Superior temporal gyrus (tissue), 1 donor: ENCODE results near the gene NUP93.

Experiments
- DNase-seq: peaks from one replicate; pipeline ENCODE4 v3.0.0-alpha.2; 2016; ENCODE audit errors: extremely low spot score

The NUP93 gene

DNA sequence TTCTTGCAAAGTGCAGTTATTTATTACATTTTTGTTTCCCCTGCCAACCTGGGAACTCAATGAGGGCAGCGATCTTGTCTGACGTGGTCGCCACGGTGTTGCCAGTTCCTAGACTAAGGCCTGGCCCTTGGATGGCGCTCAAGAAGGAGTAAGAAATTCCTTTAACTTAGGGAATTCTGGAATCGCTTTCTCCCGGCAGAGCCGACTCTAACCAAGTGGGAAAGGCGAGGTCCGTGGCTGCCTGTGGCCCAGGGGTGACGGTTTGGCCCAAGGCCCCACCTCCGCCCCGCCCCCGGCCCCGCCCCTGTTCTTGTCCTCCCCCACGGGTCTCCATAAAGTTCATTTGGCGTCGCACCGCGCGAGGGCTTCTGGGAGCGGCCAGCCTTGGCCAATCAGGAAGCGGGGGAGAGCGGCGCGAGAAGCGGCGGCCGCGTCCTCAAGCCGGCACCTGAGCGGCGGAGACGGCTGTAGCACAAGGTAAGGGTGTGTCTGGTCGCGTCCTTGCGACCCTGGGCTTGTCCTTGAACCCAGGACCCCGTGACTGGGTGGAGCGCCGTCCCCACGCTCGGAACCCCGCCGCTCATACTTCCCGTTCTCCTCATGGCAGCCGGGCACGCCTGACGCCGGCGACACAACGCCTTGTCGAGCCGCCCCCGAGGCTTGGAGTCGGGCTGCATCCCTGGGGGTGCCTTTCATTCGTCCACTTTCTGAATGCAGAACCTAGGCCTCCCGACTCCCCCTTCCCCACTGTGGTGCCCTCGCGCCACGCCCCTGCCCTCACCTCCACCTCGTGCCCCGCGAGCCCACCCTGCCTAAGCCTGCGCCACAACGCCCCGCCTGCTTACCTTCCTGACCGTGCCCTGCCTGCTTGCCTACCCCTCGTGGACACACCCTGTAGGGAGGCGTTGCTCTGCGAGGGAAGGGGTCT is at the start of gene NUP93:
NUP93 (plus strand) TSS at position 395 of the 928 bp plus-strand sequence. CDS start 18,119 bp downstream, outside the sequence.
- DNase-seq, result peak; percentile 94

DNA sequence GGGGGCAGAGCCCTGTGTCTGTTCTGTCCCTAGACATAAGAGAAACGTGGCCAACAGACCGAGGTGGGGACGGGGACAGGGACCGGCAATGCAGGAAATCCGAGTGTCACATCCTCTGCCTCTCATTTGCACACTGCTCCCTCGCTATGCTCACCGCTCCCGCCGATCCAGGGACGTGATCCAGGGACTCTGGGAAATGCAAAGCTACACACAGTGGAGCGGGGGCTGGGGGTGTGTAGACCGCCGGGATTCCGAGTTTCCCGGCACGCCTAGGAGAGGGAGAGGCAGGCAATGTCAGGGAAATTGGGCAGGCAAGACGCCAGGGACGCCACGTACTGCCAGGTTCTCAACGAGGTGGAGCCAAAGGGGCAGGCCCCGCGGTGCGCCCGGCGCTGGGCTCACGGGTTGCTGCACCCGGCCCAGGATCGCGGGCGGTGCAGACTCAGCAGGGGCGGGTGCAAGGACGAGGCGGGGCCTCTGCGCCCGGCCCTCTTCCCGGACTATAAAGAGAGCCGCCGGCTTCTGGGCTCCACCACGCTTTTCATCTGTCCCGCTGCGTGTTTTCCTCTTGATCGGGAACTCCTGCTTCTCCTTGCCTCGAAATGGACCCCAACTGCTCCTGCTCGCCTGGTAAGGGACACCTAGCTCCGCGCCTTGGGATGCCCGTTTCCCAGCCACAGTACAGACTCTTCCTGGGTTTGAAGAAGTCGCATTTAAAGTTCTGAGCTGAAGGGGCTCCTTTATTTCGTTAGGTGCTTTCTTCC is 47.8 kb upstream of the NUP93 start, which contains the start of gene MT1X:
MT1X (plus strand) TSS at position 532 of the 764 bp plus-strand sequence; CDS start at position 603, 71 bp downstream.
- peak; percentile 89 for DNase-seq

DNA sequence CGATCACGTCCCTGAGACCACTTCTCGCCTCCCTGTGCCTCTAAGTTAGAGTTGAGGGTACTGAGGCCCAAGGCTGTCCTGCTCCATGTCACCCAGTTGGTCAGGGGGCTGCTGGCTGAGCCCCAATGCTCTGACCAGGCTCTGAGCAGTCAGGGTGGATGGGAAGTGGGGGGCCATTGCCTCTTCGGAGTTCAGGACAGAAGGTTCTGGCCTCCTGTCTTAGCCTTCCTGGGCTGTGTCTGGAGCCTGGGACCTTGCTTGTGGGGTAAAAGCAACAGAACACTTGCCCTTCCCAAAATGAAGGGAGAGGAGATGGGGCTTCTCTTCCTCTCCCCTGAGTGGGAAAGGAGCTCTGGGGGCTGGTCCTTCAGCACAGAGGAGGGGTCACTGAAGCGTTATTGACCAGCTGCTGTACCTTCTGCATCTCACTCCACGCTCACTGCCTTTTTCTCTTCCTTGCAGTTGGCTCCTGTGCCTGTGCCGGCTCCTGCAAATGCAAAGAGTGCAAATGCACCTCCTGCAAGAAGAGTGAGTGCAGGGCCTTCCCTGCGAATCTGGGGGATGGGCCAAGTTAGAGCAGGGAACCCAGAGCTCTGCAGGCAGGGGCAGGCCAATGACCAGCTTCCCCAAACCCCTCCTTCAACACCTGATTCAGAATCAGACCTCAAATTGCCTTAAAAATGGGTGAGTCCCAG is 47.1 kb upstream of the NUP93 start:
- no peak for DNase-seq

DNA sequence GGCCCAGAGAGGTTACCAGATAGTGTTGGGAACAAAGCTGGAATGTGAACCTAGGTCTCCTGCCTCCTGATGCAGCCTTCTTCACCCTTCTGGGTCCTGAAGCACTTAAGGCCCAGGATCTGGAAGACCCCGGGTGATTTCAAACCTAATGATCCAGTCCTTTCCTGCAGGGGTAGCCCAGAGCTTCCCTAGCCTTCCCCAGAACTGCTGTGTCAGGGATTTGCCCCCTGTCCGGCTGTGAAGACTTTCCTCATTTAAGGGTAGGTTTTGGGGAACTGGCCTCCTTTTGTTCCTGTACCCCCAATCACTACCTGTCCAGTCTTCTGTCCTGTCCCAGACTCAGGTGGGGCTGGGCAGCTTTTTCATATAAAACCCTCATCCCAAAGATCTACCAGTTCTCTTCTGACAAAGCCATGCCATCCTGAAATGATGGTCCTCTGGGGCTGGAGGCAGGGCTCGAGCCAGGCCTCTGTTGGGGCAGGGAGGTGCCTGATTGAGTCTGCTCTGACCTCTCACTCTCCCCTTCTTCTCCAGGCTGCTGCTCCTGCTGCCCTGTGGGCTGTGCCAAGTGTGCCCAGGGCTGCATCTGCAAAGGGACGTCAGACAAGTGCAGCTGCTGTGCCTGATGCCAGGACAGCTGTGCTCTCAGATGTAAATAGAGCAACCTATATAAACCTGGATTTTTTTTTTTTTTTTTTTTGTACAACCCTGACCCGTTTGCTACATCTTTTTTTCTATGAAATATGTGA is 46.3 kb upstream of the NUP93 start:
- DNase-seq, result no peak

DNA sequence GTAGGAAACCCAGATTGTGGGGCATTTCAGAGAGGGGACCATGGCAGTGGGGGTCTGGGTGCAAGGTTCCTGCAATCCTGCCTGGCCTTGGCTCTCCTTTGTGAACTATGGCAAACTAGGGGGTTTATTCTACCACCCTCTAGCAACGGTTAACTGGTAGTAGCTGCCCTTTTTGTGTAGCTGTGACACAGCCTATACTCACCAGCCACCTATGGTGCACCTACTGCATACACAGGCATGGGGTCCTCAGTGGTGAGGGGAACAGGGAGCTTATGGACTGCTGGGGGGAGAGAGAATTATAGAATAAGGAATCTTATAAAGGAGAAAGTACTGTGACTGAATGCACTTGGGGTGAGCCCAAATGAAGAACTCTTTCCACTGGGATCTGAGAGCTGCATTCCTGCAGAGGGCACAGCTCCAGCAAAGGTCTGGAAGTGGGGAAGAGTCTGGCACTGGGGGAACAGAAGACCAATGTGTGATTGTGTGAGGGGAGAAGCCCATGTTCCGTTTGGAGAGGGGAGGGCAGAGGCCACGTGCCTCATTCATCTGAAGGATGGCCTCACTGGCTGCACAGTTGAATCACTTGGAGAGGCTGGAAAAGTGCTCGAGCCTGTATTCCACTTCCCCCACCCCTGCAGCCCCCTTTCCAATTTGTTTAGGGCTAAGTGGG is 45.5 kb upstream of the NUP93 start:
- DNase-seq, result no peak

DNA sequence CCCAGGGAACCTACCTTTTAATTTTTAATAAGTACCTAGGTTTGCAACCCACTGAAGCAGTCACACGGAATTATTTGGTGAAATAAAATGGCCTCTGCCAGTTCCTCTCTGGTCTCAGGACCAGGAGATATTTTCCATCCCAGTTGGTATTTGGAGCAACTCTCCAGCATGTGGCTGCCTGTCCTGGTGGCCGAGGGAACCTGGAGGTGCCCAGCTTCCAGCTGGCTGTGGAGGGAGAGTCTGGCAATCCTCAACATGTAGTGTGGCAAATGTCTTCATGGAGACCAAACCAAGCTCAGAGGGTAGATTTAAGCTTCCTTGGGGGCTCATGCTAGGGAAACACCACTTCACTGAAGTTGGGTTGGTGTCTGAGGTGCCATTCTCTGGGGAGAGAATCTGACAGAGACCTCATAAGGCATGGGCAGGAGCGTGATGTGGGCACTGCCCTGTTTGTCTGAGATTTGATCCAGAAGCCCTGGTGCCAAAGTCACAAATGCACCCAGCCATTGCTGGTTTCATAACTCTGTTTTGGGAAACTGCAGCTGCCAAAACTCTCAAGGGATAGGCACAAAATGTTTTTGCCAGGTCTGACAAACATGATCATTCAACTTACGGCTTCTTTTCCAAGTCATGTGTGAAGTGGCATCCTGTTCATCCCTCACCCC is 44.9 kb upstream of the NUP93 start:
- DNase-seq, result no peak

DNA sequence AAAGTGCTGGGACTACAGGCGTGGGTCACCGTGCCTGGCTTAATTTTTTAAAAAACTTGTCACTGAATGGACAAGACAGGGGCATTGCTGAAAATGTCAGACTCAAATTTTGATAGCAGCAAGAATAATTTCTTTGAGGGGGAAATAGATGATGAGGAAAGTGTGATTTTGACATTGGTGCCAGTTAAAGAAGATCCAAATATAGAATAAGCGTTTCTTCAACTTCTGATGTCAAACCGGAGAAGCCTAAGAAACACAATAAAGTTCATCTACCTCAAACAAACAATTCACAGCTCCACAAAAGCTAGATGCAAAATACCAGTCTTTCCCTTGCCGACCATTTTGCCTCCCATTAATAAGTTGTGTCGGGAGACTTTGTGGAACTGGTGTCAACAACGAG is 43.2 kb upstream of the NUP93 start:
- DNase-seq, result no peak

DNA sequence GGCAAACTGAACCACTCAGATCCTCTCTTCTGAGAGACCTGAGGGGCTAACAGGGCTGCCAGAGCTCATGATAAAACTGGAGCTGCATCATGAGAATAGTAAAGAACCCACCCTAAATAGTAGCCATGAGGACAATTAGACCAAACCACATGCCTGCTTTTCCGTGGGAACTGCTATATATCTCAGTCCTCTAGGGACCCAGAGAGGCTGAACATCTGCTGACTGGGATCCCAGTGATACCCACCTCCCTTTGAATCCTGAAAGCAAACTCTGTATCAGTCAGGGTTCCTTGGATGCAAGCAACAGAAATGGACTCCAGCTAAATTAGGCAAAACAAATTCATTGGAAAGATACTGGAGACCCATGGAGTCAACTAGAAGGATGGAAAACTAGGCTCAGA is 41.2 kb upstream of the NUP93 start:
- no peak for DNase-seq

DNA sequence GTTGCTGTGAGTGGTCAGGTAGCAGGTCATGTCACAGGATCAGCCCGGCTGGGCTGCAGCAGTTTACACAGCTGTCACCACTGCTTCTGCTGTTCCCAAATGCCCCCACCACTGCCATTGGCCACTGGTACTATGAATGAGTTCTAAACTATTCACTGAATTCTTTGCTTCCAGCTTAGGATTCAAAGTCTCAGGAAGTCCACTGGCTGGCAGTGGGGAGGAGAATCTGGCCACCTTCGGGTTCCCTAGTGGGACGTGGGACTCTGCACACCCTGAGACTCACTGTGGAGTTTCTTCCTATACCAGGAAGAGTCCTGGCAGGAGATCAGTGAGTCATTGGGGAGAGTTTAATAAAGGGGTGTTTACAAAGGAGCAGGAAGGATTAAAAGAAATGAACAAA is 40.8 kb upstream of the NUP93 start:
- no peak for DNase-seq

DNA sequence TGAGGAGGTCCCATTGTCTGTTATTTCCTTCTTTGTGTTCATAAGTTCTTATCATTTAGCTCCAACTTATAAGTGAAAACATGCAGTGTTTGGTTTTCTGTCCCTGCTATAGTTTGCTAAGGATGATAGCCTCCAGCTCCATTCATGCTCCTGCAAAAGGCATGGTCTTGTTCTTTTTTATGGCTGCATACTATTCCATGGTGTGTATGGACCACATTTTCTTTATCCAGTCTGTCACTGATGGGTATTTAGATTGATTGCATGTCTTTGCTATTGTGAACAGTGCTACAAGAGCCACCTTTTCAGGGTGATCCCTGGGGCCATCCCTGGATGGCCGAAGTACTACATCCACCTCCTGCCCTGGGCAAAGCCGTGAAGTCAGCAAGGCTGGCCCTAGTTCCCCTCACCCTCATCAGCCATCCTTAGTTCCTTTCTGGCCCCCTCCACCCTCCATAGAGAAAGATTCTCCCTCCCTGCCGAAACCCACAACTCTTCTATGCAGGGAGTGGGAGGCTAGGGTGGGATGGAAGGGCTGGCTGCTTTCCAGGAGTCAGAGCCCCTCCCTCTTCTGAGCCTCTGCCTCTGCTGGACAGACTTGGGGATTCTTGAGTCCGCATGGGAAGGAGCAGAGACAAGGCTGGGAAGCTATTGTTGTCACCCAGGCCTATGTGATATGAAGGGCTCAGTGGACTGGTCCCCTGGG is 39.4 kb upstream of the NUP93 start:
- DNase-seq, result no peak

DNA sequence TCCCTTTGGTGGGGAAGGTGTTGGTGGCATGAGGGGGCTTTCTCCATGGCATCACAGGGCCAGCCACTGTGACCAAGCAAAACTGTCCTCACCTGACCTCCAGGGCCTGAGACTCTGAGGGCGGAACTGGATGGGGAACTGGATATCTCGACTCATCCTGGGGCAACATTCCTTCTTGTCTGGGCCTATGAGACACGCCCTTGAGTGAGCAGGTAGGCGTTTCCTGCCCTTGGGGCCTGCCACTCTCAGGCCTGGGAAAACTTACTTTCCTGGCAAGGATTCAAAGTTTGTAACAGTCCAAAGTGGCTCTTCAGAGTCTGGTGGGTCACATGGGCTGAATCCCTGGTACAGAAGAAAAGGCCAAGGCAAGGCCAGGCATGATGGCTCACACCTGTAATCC is 38.0 kb upstream of the NUP93 start:
- DNase-seq, result no peak

DNA sequence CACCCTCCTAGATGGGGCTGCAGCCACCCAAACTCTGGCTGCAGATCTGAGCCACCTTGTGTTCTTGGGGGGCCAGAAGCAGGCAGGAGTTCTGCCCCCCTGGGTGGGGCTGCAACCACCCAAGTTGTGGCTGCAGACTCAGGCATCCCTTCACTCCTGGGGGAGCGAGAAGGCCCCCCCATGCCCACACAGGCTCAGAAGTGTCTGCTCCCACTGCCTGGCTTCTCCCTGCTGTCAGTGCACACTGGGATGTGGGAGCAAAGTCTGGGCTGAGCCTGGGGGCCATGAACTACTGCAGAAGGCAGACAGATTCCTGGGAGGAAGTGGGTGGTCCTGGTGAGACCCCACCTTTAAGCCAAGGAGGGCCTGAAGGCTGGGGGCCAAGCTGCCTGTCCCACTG is 34.7 kb upstream of the NUP93 start:
- no peak for DNase-seq

DNA sequence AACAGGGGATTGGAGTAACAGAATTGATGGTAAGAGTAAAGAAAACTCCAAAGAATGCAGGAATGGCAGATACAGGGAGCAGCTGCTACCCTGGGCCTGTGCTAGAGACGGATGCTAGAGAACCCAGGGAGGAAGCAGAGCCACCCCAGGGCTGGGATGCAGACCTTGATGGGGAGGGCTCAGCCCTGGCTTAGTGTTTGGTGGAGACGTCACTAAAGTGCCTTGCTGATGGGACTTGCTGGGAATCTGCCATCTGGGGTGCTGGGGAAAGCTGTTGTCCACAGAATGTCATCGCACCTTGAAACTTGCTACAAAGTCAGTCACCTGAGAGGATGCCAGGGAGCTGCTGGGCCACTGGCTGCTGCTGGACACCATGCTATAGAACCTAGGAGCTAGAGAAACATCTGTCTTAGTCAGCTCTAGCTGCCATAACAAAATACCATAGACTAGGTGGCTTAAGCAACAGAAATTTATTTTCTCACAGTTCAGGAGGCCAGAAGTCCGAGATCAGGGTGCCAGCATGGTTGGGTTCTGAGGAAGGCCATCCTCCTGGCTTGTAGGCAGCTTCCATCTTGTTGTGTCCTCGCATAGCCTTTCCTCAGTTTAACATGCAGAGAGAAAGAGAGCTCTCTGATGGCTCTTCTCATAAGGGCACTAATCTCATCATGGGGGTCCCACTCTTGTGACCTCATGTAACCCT is 32.3 kb upstream of the NUP93 start:
- DNase-seq, result no peak

DNA sequence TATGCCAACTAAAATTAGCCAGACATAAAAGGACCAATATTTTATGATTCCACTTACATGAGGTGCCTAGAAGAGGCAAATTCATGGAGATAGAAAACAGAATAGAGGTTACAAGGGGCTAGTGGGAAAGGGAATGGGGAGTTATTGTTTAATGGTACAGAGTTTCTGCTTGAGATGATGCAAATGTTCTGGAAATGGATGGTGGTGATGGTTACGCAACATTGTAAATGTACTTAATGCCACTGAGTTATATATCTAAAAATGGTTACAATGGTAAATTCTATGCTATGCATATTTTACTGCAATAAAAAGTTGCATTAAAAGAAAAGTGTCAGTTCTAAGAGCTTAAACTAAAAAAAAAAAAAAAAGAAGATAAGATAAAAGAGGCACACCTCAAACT is 29.7 kb upstream of the NUP93 start:
- DNase-seq, result no peak

DNA sequence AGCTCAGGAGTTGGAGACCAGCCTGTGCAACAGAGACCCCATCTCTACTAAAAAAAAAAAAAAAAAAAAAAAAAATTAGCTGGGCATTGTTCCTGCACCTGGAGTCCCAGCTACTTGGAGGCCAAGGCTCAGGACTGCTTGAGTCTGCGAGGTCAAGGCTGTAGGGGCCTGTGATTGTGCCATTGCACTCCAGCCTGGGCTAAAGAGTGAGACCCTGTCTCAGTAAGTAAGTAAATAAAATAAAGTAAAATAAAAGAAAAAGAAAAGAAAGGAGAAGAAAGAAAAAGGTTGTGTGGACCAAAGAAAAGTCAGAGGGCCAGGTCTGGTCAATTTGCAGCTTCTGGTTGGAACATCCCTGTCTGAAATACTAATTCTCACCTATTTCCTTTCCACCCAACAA is 29.3 kb upstream of the NUP93 start:
- no peak for DNase-seq

DNA sequence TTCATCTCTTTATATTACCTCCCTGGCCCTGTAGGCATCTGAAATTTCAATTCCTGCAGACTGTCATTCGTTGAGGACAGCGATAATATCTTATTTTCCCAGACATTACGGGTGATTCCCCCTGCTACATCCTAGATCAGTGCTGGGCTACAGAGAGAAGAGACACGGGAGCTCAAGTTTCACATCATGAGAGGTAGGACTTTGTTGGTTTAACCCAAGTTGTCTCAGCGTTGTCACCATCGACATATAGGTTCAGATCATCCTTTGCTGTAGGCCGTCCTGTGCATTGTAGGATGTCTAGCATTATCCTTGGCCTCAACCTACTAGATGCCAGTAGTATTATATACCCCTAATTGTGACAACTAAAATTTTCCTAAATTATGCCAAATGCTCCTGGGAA is 28.4 kb upstream of the NUP93 start:
- no peak for DNase-seq

DNA sequence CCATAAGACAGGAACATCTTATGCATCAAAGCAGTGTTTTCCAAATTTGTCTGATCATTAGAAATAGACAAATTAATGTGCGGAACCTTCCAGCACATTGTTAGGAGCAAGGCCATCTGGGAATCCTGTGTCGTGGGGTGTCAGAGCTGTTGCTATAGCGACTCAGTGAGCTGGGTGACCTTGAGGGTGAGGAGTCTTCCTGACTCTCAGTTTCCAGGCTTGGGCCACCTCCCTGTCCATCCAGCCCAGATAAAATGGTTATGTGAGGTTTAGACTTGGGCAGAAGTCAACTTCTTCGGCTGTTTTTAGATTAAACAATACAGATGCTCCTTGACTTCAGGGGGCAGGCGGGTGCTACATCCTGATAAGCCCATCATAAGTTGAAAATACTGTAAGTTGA is 27.1 kb upstream of the NUP93 start:
- DNase-seq, result no peak

DNA sequence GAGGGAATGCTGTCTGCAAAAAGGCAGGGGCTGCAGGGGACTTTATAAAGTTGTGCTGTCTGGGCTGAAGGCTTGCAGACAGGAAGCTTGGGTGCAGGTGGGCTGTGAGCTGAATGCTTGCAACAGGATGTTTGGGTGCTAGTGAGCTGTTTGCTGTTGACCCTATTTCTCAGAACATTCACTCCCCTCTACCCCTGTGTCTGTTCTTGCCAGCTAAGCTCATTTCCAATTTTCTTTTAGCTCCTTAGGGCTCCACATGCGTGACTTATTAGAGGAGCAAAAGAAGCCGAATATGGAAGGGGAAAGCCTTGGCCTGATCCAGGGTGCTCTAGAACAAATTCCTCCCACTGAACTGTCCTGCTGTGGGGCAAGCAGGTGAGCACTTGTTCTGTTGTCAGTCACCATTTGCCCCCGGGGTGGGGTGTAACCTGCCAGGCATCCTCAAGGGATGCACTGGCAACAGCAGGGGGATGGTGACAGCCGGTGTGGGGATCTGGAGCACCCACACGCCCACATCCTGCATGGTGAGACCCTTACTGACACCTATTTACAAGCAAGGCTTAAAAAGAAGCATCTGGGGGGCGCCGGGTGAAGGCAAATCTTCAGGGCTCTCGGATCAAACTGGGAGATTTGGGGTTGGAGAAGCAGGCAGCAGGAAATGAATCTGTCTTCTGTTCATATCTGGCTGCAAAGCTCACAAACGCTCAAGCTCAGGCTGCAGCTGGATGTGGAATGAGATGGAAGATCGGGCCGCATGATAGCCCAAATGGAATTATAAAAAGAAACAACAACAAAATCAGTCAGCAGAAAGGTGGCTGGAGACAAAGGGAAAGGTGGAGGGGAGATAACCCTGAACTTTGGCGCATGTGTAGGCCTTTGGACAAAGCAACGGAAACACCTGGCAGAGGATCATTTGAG is 21.1 kb upstream of the NUP93 start:
- DNase-seq, result no peak
